ENCODE results near the gene XIAP.

XIAP gene

DNA sequence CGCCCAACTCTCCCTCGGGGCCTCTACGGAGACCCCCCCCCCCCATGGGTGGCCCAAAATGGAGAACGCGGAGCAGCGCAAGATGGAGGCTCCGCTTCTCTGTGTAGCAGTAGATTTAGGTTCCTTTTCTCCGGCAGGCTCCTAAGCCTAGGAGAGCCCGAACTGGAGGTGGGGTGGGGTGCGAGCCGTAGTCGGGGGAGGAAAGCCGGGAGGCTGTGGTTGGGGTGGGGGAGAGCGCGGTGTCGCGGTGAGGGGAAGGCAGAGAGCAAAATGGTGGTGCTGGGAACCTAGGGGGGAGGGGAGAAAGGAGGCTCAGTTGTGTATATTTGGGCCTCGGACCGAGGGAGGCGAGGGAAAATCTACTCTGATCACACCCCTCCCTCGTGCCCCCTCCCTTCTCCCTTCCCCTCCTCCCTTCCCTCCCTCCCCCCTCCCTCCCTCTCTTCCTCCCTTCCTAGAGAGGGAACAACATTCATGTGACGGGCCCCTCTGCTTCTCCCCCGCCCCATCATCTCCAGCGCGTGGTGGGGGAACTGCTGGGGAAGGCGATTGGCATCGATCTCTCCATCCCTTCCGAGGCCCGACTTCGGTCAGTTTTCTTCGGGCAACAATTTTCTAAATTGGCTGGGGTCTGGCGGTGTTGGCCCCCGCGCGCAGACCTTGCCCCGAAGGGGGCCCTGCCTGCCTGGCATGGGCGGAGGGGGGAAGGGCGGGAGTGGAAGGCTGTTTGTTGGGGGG lies 101.6 kb downstream of the XIAP start, which contains the start of gene STAG2:
STAG2 (plus strand) TSS at position 439 of the 738 bp plus-strand sequence. CDS start 60,922 bp downstream, outside the sequence.
- DNase-seq = peak; percentile 48

DNA sequence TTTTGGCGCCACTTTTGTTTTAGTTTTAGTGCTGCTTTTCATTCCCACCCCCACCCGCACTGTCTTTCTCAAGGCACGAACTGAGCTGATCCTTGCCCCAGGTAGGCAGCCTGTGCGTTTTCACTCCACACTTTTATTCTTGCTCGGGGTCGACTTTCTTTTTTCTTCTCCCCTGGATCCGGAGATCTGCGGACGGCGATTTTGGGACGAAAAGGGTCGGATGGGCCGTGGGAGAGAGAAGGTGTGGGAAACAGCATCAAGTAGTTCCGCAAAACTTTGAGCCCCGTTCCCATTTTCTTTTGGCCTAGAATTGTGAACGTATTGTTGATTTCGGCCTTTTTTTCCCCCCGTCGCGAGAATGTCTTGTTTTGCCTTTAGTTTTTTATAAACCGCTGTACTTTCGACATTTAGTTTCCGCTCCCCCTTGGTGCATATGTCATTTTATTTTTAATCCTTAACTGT lies 102.2 kb downstream of the XIAP start:
- DNase-seq = no peak

DNA sequence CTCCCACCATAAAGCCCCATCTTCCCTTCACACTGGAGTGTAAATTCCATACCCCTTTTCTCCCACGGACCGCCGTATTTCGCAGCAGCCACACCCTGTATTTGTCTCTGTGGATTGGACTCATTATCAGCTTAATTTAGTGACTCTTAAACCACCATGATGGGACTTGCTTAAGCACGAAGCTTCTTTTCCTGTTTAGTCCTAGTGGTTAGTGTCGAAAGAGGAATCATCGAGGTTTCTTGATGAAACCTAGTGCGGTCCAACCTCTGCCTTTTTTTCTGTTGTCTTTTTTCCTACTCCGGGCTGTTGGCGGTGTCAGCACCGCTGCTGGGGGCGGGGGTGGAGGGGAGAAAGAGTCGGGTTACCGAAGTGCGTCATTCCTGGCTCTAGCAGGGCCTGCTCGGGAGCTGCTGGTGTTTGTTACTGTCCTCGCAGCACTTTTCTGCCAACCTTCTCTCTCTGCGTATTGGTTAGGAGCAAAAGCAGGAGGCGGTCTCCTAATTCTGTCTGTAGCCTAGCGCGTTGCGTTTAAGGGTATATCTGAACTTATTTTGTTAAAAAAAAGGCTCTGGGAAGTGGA lies 103.0 kb downstream of the XIAP start:
- peak; percentile 72 for DNase-seq
